Heart left ventricle (tissue), 13 donors: ENCODE measurements around the gene ARFRP1.

ENCODE experiments used
- POLR2A ChIP-seq, 2 donors: fragments of 450-650 bp; IDR thresholded peaks; one replicate each; pipeline ENCODE4 v1.6.1; 2017; ENCODE audit warnings: antibody characterized with exemption in 2 of 2, mild to moderate bottlenecking in 2 of 2, moderate library complexity in 2 of 2
- TF ChIP-seq, protein P1 (sequence below), 12 donors: fragments of 200-600 bp; sonication (generic) in 4 of 12; IDR thresholded peaks; one replicate each; pipeline versions ENCODE4 v1.5.0 to v1.8.0; 2018 to 2022; ENCODE audit warnings: antibody characterized with exemption in 12 of 12, mild to moderate bottlenecking in 5 of 12
- donor health status: ischemic (EF 13 %, LVEDD 7.1; RV severe dilation, severe dysfunction).
- donor health status: DM: no; HTN: yes; CAD: no.
- donor health status: DM: no; HTN: no; CAD: no.
- donor health status: ischemic (EF 25% LVEDD 6.9; RV normal size, moderate dysfunction).
- donor health status: ischemic (EF 25% LVEDD 5.7; RV mildly dilated, moderate dysfunction).
- donor health status: ischemic (EF 35%, LVEDD 5.7; RV mildly dilated, moderate dysfunction).
- donor health status: nonischemic (EF 11% LVEDD 7.7; RV severe dilation, severe dysfunction).
- donor health status: DM: yes; HTN: yes; CAD: no.
- donor health status: PGD.
- donor health status: ischemic (EF 29% LVEDD 5.4; RV normal size, mild dysfunction).
- donor health status: nonischemic (EF 23%, LVEDD 6.1; RV moderate dilation, normal function).

- TF ChIP-seq, protein P1, sequence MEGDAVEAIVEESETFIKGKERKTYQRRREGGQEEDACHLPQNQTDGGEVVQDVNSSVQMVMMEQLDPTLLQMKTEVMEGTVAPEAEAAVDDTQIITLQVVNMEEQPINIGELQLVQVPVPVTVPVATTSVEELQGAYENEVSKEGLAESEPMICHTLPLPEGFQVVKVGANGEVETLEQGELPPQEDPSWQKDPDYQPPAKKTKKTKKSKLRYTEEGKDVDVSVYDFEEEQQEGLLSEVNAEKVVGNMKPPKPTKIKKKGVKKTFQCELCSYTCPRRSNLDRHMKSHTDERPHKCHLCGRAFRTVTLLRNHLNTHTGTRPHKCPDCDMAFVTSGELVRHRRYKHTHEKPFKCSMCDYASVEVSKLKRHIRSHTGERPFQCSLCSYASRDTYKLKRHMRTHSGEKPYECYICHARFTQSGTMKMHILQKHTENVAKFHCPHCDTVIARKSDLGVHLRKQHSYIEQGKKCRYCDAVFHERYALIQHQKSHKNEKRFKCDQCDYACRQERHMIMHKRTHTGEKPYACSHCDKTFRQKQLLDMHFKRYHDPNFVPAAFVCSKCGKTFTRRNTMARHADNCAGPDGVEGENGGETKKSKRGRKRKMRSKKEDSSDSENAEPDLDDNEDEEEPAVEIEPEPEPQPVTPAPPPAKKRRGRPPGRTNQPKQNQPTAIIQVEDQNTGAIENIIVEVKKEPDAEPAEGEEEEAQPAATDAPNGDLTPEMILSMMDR (IDR thresholded peaks at IDR 0.05), result no peak
- no peak for TF ChIP-seq POLR2A (IDR thresholded peaks at IDR 0.05)
These were observed 39.4 kb downstream of the ARFRP1 start for GRCh38 chr20:63668351-63668750.
